ENCODE results near the gene COA1.

The COA1 gene

GRCh38 chr7:43619213-43620012, 109.9 kb downstream of the COA1 start:
- Histone ChIP-seq H3K4me1 (ENCODE audit: control extremely low read depth in 1 of 4, control insufficient read depth in 4 of 4, insufficient read depth in 4 of 4, low read length in 3 of 4) (peaks cover 0 to 3% (median 2%) of the 10 kb centered on the region in 4 experiments), H3K27ac (ENCODE audit: insufficient read depth in 1 of 2, low read depth in 1 of 2, low read length in 2 of 2, poor library complexity in 1 of 2, severe bottlenecking in 2 of 2) (no peak overlapping the region), H3K4me3 (ENCODE audit: control insufficient read depth in 1 of 7, extremely low read depth in 1 of 7, insufficient read depth in 4 of 7, low read depth in 2 of 7, low read length in 6 of 7) (no peak overlapping the region), H3K9me3 (ENCODE audit: control extremely low read depth in 1 of 5, control insufficient read depth in 4 of 5, insufficient read depth in 2 of 5, low read depth in 1 of 5, low read length in 4 of 5) (no peaks in the 10 kb centered on the region), H3K36me3 (ENCODE audit: control insufficient read depth in 4 of 4, insufficient read depth in 4 of 4, low read length in 3 of 4) (peaks cover 7 to 24% (median 15%) of the 10 kb centered on the region in 4 experiments), H3K27me3 (replicated peaks in 2 of 5; ENCODE audit: control insufficient read depth in 4 of 5, insufficient read depth in 5 of 5, low read length in 4 of 5) (no peaks in the 10 kb centered on the region)
- ChIA-PET CTCF (interaction anchor here (1.0 to 2.8 kb wide), 6 partner anchors 10 to 80 kb away, joined by 3 to 10 read pairs (median 6); partner anchors contain the start of gene STK17A), POLR2A (interaction anchor here (1.1 kb wide), 1 partner anchor 21 kb away, joined by 3 read pairs; no protein-coding TSS in a partner anchor)
- 100% methylated on average over 2 of the region's 4 CpGs for WGBS (ENCODE audit: insufficient coverage)
- DNase-seq: no peak

- H3K27me3 ChIP-seq (replicated peaks in 2 of 5; ENCODE audit: control insufficient read depth in 4 of 5, insufficient read depth in 5 of 5, low read length in 4 of 5): no peaks in the 10 kb centered on the region
- no peak overlapping the region for H3K4me3 ChIP-seq (ENCODE audit: control insufficient read depth in 1 of 7, extremely low read depth in 1 of 7, insufficient read depth in 4 of 7, low read depth in 2 of 7, low read length in 6 of 7)
- H3K4me1 ChIP-seq (ENCODE audit: control extremely low read depth in 1 of 4, control insufficient read depth in 4 of 4, insufficient read depth in 4 of 4, low read length in 3 of 4): peaks cover 0 to 3% (median 2%) of the 10 kb centered on the region in 4 experiments
- H3K36me3 ChIP-seq (ENCODE audit: control insufficient read depth in 4 of 4, insufficient read depth in 4 of 4, low read length in 3 of 4): peaks cover 7 to 21% (median 13%) of the 10 kb centered on the region in 4 experiments
- no peak for DNase-seq
- no peak overlapping the region for H3K27ac ChIP-seq (ENCODE audit: insufficient read depth in 1 of 2, low read depth in 1 of 2, low read length in 2 of 2, poor library complexity in 1 of 2, severe bottlenecking in 2 of 2)
- POLR2A ChIA-PET: no interaction called here
- no peaks in the 10 kb centered on the region for H3K9me3 ChIP-seq (ENCODE audit: control extremely low read depth in 1 of 5, control insufficient read depth in 4 of 5, insufficient read depth in 2 of 5, low read depth in 1 of 5, low read length in 4 of 5)
- CTCF ChIA-PET: interaction anchor here (1.1 to 2.8 kb wide), 4 partner anchors 12 to 82 kb away, joined by 3 to 10 read pairs (median 5); no protein-coding TSS in a partner anchor
- WGBS (ENCODE audit: insufficient coverage): 89% methylated on average over 4 of the region's 4 CpGs
Measured at GRCh38 chr7:43618073-43618472, 111.2 kb downstream of the COA1 start.

GRCh38 chr7:43616977-43617376, 112.3 kb downstream of the COA1 start:
- H3K9me3 ChIP-seq (ENCODE audit: control extremely low read depth in 1 of 5, control insufficient read depth in 4 of 5, insufficient read depth in 2 of 5, low read depth in 1 of 5, low read length in 4 of 5): no peaks in the 10 kb centered on the region
- H3K27me3 ChIP-seq (replicated peaks in 2 of 5; ENCODE audit: control insufficient read depth in 4 of 5, insufficient read depth in 5 of 5, low read length in 4 of 5): no peaks in the 10 kb centered on the region
- peaks cover 0 to 3% (median 2%) of the 10 kb centered on the region in 4 experiments for H3K4me1 ChIP-seq (ENCODE audit: control extremely low read depth in 1 of 4, control insufficient read depth in 4 of 4, insufficient read depth in 4 of 4, low read length in 3 of 4)
- 100% methylated on average over 2 of the region's 4 CpGs for WGBS (ENCODE audit: insufficient coverage)
- ChIA-PET CTCF (interaction anchor here (1.0 to 2.5 kb wide), 4 partner anchors 10 to 83 kb away, joined by 3 to 10 read pairs (median 4); no protein-coding TSS in a partner anchor), POLR2A (interaction anchor here (0.5 kb wide), 1 partner anchor 60 kb away, joined by 6 read pairs; no protein-coding TSS in a partner anchor)
- peaks cover 7 to 25% (median 17%) of the 10 kb centered on the region in 4 experiments for H3K36me3 ChIP-seq (ENCODE audit: control insufficient read depth in 4 of 4, insufficient read depth in 4 of 4, low read length in 3 of 4)
- DNase-seq: no peak
- H3K27ac ChIP-seq (ENCODE audit: insufficient read depth in 1 of 2, low read depth in 1 of 2, low read length in 2 of 2, poor library complexity in 1 of 2, severe bottlenecking in 2 of 2): no peak overlapping the region
- no peak overlapping the region for H3K4me3 ChIP-seq (ENCODE audit: control insufficient read depth in 1 of 7, extremely low read depth in 1 of 7, insufficient read depth in 4 of 7, low read depth in 2 of 7, low read length in 6 of 7)

GRCh38 chr7:43615558-43616145, 113.7 kb downstream of the COA1 start:
- H3K4me3 ChIP-seq (ENCODE audit: control insufficient read depth in 1 of 7, extremely low read depth in 1 of 7, insufficient read depth in 4 of 7, low read depth in 2 of 7, low read length in 6 of 7): no peak overlapping the region

GRCh38 chr7:43612599-43613589, 116.4 kb downstream of the COA1 start:
- Histone ChIP-seq H3K4me1 (ENCODE audit: control extremely low read depth in 1 of 4, control insufficient read depth in 4 of 4, insufficient read depth in 4 of 4, low read length in 3 of 4) (peaks cover 0 to 3% (median 2%) of the 10 kb centered on the region in 4 experiments), H3K9me3 (ENCODE audit: control extremely low read depth in 1 of 5, control insufficient read depth in 4 of 5, insufficient read depth in 2 of 5, low read depth in 1 of 5, low read length in 4 of 5) (no peaks in the 10 kb centered on the region), H3K36me3 (ENCODE audit: control insufficient read depth in 4 of 4, insufficient read depth in 4 of 4, low read length in 3 of 4) (peaks cover 14 to 30% (median 29%) of the 10 kb centered on the region in 4 experiments), H3K27me3 (replicated peaks in 2 of 5; ENCODE audit: control insufficient read depth in 4 of 5, insufficient read depth in 5 of 5, low read length in 4 of 5) (no peaks in the 10 kb centered on the region), H3K4me3 (ENCODE audit: control insufficient read depth in 1 of 7, extremely low read depth in 1 of 7, insufficient read depth in 4 of 7, low read depth in 2 of 7, low read length in 6 of 7) (no peak overlapping the region), H3K27ac (ENCODE audit: insufficient read depth in 1 of 2, low read depth in 1 of 2, low read length in 2 of 2, poor library complexity in 1 of 2, severe bottlenecking in 2 of 2) (no peak overlapping the region)
- WGBS (ENCODE audit: insufficient coverage): no CpG with 5 or more reads among the region's 3 CpGs
- ChIA-PET CTCF (interaction anchor here (1.1 to 1.6 kb wide), 5 partner anchors 7 to 31 kb away, joined by 3 to 4 read pairs (median 4); no protein-coding TSS in a partner anchor), POLR2A (no interaction called here)
- DNase-seq: no peak

More at GRCh38 chr7:43615558-43616145, 113.7 kb downstream of the COA1 start:
- CTCF ChIA-PET: interaction anchor here (1.2 to 1.4 kb wide), 3 partner anchors 12 to 33 kb away, joined by 3 to 4 read pairs (median 3); partner anchors contain the start of gene STK17A
- peaks cover 0 to 3% (median 2%) of the 10 kb centered on the region in 4 experiments for H3K4me1 ChIP-seq (ENCODE audit: control extremely low read depth in 1 of 4, control insufficient read depth in 4 of 4, insufficient read depth in 4 of 4, low read length in 3 of 4)
- no peaks in the 10 kb centered on the region for H3K9me3 ChIP-seq (ENCODE audit: control extremely low read depth in 1 of 5, control insufficient read depth in 4 of 5, insufficient read depth in 2 of 5, low read depth in 1 of 5, low read length in 4 of 5)
- 41% methylated on average over 5 of the region's 7 CpGs for WGBS (ENCODE audit: insufficient coverage)
- no peak for DNase-seq
- POLR2A ChIA-PET: interaction anchor here (0.6 kb wide), 1 partner anchor 67 kb away, joined by 3 read pairs; no protein-coding TSS in a partner anchor
- H3K27ac ChIP-seq (ENCODE audit: insufficient read depth in 1 of 2, low read depth in 1 of 2, low read length in 2 of 2, poor library complexity in 1 of 2, severe bottlenecking in 2 of 2): no peak overlapping the region
- H3K27me3 ChIP-seq (replicated peaks in 2 of 5; ENCODE audit: control insufficient read depth in 4 of 5, insufficient read depth in 5 of 5, low read length in 4 of 5): no peaks in the 10 kb centered on the region
- H3K36me3 ChIP-seq (ENCODE audit: control insufficient read depth in 4 of 4, insufficient read depth in 4 of 4, low read length in 3 of 4): peaks cover 7 to 31% (median 26%) of the 10 kb centered on the region in 4 experiments

- H3K4me3 ChIP-seq (ENCODE audit: control insufficient read depth in 1 of 7, extremely low read depth in 1 of 7, insufficient read depth in 4 of 7, low read depth in 2 of 7, low read length in 6 of 7): no peak overlapping the region
- no peaks in the 10 kb centered on the region for H3K27me3 ChIP-seq (replicated peaks in 2 of 5; ENCODE audit: control insufficient read depth in 4 of 5, insufficient read depth in 5 of 5, low read length in 4 of 5)
- no peaks in the 10 kb centered on the region for H3K9me3 ChIP-seq (ENCODE audit: control extremely low read depth in 1 of 5, control insufficient read depth in 4 of 5, insufficient read depth in 2 of 5, low read depth in 1 of 5, low read length in 4 of 5)
- H3K4me1 ChIP-seq (ENCODE audit: control extremely low read depth in 1 of 4, control insufficient read depth in 4 of 4, insufficient read depth in 4 of 4, low read length in 3 of 4): peaks cover 0 to 3% (median 2%) of the 10 kb centered on the region in 4 experiments
- WGBS (ENCODE audit: insufficient coverage): 96% methylated on average over 4 of the region's 5 CpGs
- POLR2A ChIA-PET: no interaction called here
- DNase-seq: no peak
- CTCF ChIA-PET: interaction anchor here (0.8 to 1.6 kb wide), 4 partner anchors 9 to 30 kb away, joined by 3 to 4 read pairs (median 4); no protein-coding TSS in a partner anchor
- peaks cover 11 to 30% (median 28%) of the 10 kb centered on the region in 4 experiments for H3K36me3 ChIP-seq (ENCODE audit: control insufficient read depth in 4 of 4, insufficient read depth in 4 of 4, low read length in 3 of 4)
- no peak overlapping the region for H3K27ac ChIP-seq (ENCODE audit: insufficient read depth in 1 of 2, low read depth in 1 of 2, low read length in 2 of 2, poor library complexity in 1 of 2, severe bottlenecking in 2 of 2)
Measured at GRCh38 chr7:43612128-43612527, 117.2 kb downstream of the COA1 start.

Measured in common myeloid progenitor, CD34-positive (primary cell).